Activated CD8-positive, alpha-beta T cell treated with anti-CD3 and anti-CD28 coated beads, Interleukin-2, amount 10 ng/mL, durations not matched to agents 7 days and 5 days (primary cell): ENCODE data around the gene ALPL. TPM values are rescaled to one million over a fixed set of nuclear protein-coding genes. Genes with fewer than 3 reads are reported as not detected.

Experiments
- ATAC-seq: fragments of 150-1000 bp; cut with Tn5 transposase; one replicate; pipeline ENCODE4 v1.10.0; 2021; ENCODE audit warnings: moderate library complexity
- CTCF ChIA-PET: fragments of 350-600 bp; sonication (Branson Sonifier 250); formaldehyde crosslinking; loops from one replicate; lab custom pipeline; 2021; ENCODE audit warnings: antibody characterized with exemption; lab: Charles Lee
- POLR2A ChIA-PET: fragments of 350-600 bp; sonication (Branson Sonifier 250); formaldehyde crosslinking; loops from one replicate; lab custom pipeline; 2021; ENCODE audit warnings: antibody characterized with exemption; lab: Charles Lee
- DNase-seq: peaks from one replicate; pipeline ENCODE4 v3.0.0-alpha.2; 2020
- H3K27ac Mint-ChIP-seq: one replicate; pipeline ENCODE4 v1.8.0; 2021; ENCODE audit warnings: mild to moderate bottlenecking, mixed read lengths
- H3K27me3 Mint-ChIP-seq: one replicate; pipeline ENCODE4 v1.8.0; 2021; ENCODE audit warnings: low read depth, mixed read lengths
- H3K36me3 Mint-ChIP-seq: one replicate; pipeline ENCODE4 v1.8.0; 2021; ENCODE audit warnings: low read depth, mixed read lengths
- H3K4me1 Mint-ChIP-seq: one replicate; pipeline ENCODE4 v1.8.0; 2021; ENCODE audit warnings: low read depth, mixed read lengths
- H3K4me3 Mint-ChIP-seq: one replicate; pipeline ENCODE4 v1.8.0; 2021; ENCODE audit warnings: mild to moderate bottlenecking, mixed read lengths
- H3K9me3 Mint-ChIP-seq: one replicate; pipeline ENCODE4 v1.8.0; 2022; ENCODE audit warnings: mixed read lengths; ENCODE audit not compliant: insufficient read depth
- total RNA-seq, 2 experiments: library from RNA; stranded (reverse); gene quantifications; one replicate each; pipeline ENCODE4 v1.2.3, GENCODE V29; 2021

Gene ALPL
- total RNA-seq, 2 experiments from 2014 or later: not detected

DNA sequence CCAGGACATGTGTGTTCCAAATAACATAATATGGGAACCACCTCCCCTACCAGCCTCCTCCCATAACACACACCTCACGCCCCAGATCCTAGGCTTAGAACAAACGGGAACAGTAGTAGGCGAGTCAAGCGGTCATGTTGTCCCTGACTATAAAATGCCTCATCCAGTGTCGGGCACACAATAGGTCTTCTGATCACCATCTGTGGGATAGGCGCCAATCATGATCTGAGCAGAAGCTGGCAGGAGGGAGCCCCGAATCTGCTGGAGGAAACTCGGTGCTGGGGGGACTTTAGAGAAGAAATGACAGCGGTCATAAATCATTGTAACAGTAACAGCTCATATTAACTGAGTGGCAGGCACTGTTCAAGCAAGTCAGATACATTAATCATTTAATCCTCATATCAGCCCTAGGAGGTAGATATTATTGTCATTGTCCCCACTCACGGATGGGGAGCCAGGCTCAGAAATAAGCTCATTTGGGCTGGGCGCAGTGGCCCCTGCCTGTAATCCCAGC, 13.4 kb downstream of the ALPL start:
- Mint-ChIP-seq H3K36me3 (no peaks in the 10 kb centered on the region), H3K9me3 (no peaks in the 10 kb centered on the region), H3K27me3 (peaks cover 2% of the 10 kb centered on the region), H3K4me3 (no peak overlapping the region), H3K4me1 (peaks cover 3% of the 10 kb centered on the region), H3K27ac (no peak overlapping the region)
- CTCF ChIA-PET: interaction anchor here (0.7 to 1.1 kb wide), 2 partner anchors 13 kb away, joined by 3 read pairs; partner anchors contain the start of gene ALPL
- POLR2A ChIA-PET: no interaction called here
- no peak for ATAC-seq
- DNase-seq: no peak

DNA sequence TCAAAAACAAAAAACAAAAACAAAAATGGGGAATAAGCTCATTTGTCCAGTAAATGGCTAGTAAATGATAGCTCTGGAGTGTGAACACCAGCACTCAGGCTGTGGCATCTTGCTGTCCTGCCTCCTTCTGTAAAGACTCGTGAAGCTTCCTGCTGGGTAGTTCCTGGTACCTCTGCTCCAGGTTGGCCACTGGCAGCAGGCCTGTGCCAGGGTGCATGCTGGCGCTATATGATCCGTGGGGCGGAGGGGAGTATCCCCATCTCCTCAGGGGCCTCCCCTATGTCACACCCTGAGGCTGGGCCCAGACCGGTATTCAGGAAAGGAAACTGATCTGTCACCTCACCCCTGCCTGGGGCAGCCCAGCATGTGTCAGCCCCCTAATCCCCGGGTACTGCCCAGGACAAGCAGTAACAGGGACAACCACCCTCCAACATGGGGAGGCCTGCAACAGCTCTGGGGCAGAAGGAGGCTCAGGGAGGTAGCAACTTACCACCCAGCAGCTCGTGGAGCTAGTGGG, 14.1 kb downstream of the ALPL start:
- ChIA-PET CTCF (interaction anchor here (0.7 to 1.1 kb wide), 2 partner anchors 12 to 14 kb away, joined by 3 read pairs; partner anchors contain the start of gene ALPL), POLR2A (interaction anchor here (0.7 kb wide), 1 partner anchor 24 kb away, joined by 3 read pairs; no protein-coding TSS in a partner anchor)
- H3K4me1 Mint-ChIP-seq: peaks cover 3% of the 10 kb centered on the region
- no peaks in the 10 kb centered on the region for H3K9me3 Mint-ChIP-seq
- peaks cover 2% of the 10 kb centered on the region for H3K27me3 Mint-ChIP-seq
- no peak for DNase-seq
- H3K4me3 Mint-ChIP-seq: no peak overlapping the region
- H3K36me3 Mint-ChIP-seq: no peaks in the 10 kb centered on the region
- no peak overlapping the region for H3K27ac Mint-ChIP-seq
- ATAC-seq: no peak

DNA sequence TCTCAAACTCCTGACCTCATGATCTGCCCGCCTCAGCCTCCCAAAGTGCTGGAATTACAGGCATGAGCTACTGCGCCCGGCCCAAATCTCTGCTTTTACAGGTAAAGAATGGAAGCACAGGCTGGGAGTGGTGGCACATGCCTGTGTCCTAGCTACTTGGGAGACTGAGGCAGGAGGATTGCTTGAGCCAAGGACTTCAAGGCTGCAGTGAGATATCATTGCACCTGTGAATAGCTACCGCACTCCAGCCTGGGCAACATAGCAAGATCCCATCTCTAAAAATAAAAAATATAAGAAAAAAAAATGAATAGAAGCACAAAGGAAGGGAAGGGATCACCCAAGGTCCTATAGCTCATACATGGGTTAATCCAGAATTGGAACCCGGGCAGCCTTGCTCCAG, 15.0 kb downstream of the ALPL start:
- Mint-ChIP-seq H3K27ac (no peak overlapping the region), H3K4me3 (no peak overlapping the region), H3K4me1 (peaks cover 3% of the 10 kb centered on the region), H3K27me3 (peaks cover 2% of the 10 kb centered on the region), H3K9me3 (no peaks in the 10 kb centered on the region), H3K36me3 (no peaks in the 10 kb centered on the region)
- POLR2A ChIA-PET: no interaction called here
- DNase-seq: no peak
- CTCF ChIA-PET: no interaction called here
- no peak for ATAC-seq

DNA sequence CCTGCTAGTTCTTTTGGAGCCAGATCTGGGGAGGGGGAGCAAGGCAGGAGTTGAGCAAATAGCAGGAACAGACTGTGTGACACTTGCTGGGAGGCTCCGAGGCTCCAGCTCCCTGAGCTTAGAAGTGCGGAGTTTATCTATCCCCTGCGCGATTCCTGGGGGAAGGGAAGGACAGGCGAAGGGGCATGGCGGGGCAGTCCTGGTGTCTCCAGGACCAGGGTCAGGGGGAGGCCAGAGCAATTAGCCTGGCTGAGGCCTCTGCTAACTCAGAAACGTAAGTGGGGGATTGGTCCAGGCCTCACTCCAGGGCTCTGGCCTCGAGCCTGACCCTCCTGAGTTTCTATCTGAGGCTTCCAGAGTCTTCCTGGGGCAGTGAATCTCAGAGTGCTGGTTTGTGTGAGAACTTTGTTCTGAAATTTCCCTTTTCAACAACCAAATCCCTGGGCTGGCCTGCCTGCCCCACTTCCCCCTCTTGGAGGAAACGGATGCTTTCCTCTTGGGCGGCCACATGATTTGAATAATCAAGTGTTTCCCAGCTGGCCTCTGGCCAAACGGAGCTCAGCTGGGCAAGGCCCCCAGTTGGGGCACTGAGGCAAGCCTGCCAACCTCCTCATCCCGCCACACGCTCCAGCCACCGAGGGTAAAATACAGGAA, 15.6 kb downstream of the ALPL start:
- Mint-ChIP-seq H3K36me3 (no peaks in the 10 kb centered on the region), H3K27ac (no peak overlapping the region), H3K9me3 (no peaks in the 10 kb centered on the region), H3K4me1 (peaks cover 3% of the 10 kb centered on the region), H3K27me3 (peaks cover 2% of the 10 kb centered on the region), H3K4me3 (no peak overlapping the region)
- DNase-seq: no peak
- no peak for ATAC-seq
- ChIA-PET POLR2A (no interaction called here), CTCF (no interaction called here)

DNA sequence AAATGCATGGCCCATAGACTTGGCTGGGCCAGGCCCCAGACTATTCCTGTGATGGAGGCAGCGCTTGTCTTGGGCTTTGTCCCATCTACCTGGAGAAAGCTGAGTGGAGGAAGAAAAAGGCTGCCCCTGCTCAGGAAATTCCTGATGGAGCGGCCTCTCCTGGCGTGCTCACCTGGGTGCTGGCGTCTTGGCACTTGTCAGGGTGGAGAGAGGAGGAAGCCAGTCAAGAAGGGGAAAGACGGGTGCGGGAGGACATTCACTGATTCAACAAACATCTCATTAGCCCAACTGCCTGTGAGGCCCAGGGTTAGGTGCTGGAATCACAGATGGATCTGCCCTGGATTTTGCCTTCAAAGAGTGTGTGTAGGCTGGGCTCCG, 16.1 kb downstream of the ALPL start:
- Mint-ChIP-seq H3K27me3 (peaks cover 7% of the 10 kb centered on the region), H3K4me1 (peaks cover 3% of the 10 kb centered on the region), H3K27ac (no peak overlapping the region), H3K9me3 (no peaks in the 10 kb centered on the region), H3K36me3 (no peaks in the 10 kb centered on the region), H3K4me3 (no peak overlapping the region)
- no peak for ATAC-seq
- CTCF ChIA-PET: no interaction called here
- DNase-seq: no peak
- POLR2A ChIA-PET: interaction anchor here (1.1 kb wide), 1 partner anchor 153 kb away, joined by 3 read pairs; no protein-coding TSS in a partner anchor

DNA sequence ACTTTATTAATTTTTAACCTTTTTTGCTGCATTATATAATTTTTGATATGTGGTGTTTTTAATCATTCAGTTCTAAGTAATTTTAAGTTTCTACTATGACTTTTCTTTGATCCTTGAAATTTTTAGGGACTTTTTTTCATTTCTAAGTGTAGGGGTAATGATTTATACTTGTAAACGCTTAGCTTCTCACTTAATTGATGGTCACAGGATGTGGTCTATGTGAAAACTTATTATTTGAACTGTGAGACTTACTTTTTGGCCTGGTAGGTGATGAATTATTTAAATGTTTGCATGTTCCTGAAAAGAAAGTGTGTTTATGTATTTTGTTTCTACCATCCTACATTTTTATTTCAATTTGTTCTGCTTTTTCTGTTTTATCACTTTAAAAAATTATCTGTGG, 17.2 kb downstream of the ALPL start:
- peaks cover 3% of the 10 kb centered on the region for H3K4me1 Mint-ChIP-seq
- ChIA-PET POLR2A (interaction anchor here (1.1 kb wide), 1 partner anchor 154 kb away, joined by 3 read pairs; no protein-coding TSS in a partner anchor), CTCF (interaction anchor here (1.2 kb wide), 1 partner anchor 9 kb away, joined by 4 read pairs; no protein-coding TSS in a partner anchor)
- DNase-seq (no peak), ATAC-seq (no peak)
- no peak overlapping the region for H3K27ac Mint-ChIP-seq
- H3K27me3 Mint-ChIP-seq: peaks cover 11% of the 10 kb centered on the region
- no peaks in the 10 kb centered on the region for H3K36me3 Mint-ChIP-seq
- no peaks in the 10 kb centered on the region for H3K9me3 Mint-ChIP-seq
- no peak overlapping the region for H3K4me3 Mint-ChIP-seq

DNA sequence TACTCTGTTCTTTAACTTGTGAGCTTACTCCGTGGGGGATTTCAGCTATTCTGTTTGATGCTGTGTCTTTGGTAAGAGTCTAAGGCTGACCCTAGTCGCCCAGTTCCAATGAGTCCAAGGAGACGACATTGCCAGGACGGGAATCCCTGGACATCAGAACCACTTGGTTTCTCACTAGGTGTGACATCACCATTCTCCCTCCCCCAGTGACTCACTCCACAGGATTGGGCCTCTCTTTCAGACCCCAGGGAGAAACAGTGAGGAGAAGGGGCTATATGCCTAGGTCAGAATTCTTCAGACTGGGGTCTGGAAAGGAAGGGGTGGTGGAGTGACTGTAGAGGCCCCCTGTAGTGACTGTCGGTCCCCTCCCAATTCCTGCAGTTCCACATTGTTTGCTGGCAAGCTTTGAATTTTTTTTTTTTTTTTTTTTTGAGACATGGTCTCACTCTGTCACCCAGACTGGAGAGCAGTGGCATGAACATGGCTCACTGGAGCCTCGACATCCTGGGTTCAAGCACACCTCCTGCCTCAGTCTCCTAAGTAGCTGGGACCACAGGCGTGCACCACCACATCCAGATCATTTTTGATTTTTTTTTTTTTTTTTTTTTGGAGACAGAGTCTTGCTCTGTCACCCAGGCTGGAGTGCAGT, 21.3 kb downstream of the ALPL start:
- ChIA-PET CTCF (no interaction called here), POLR2A (no interaction called here)
- ATAC-seq (no peak), DNase-seq (no peak)
- H3K9me3 Mint-ChIP-seq: no peaks in the 10 kb centered on the region
- no peak overlapping the region for H3K4me3 Mint-ChIP-seq
- no peaks in the 10 kb centered on the region for H3K36me3 Mint-ChIP-seq
- H3K27me3 Mint-ChIP-seq: peaks cover 17% of the 10 kb centered on the region
- H3K4me1 Mint-ChIP-seq: peaks cover 3% of the 10 kb centered on the region
- no peak overlapping the region for H3K27ac Mint-ChIP-seq

DNA sequence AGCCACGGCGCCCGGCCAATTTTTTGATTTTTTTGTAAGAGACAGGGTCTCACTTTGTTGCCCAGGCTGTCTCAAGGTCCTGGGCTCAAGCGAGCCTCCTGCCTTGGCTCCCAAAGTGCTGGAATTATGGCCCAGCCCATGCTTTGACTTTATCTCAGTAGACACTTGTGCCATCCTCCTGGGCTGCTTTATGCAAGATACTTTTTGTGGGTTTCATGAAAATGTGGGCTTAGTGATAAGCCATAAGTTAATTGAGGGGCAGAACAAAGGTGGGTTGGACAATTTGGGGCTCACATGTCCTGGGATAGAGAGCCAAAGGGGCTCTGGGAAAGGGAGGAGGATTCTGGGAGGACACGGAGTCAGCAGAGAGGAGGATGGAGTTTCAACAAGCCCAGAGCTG, 22.0 kb downstream of the ALPL start:
- Mint-ChIP-seq H3K36me3 (no peaks in the 10 kb centered on the region), H3K4me1 (peaks cover 3% of the 10 kb centered on the region), H3K9me3 (no peaks in the 10 kb centered on the region), H3K27me3 (peaks cover 17% of the 10 kb centered on the region), H3K4me3 (no peak overlapping the region), H3K27ac (no peak overlapping the region)
- ChIA-PET CTCF (no interaction called here), POLR2A (no interaction called here)
- DNase-seq (no peak), ATAC-seq (no peak)

DNA sequence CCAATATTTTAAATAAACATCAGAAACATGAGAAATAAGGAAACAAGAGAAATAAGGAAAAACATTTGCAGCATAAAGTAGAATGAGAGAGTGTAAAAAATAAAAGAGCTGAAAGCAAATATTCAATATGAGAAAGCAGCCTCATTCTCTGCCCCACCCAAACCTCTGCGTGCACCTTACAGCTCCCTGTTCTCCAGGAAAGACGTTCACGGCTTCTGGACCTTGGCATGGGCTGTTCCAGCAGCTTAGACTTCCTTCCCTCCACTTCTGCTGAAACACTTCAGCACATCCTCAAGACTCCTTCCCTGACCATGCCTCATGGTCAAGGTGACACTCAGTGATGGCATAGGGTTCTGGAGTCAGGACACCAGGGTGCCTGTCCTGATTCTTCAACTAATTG, 23.3 kb downstream of the ALPL start:
- Mint-ChIP-seq H3K4me1 (no peaks in the 10 kb centered on the region), H3K4me3 (no peak overlapping the region), H3K9me3 (no peaks in the 10 kb centered on the region), H3K27me3 (peaks cover 17% of the 10 kb centered on the region), H3K27ac (no peak overlapping the region), H3K36me3 (no peaks in the 10 kb centered on the region)
- CTCF ChIA-PET: interaction anchor here (1.1 kb wide), 1 partner anchor 162 kb away, joined by 3 read pairs; no protein-coding TSS in a partner anchor
- POLR2A ChIA-PET: no interaction called here
- ATAC-seq: no peak
- DNase-seq: no peak

DNA sequence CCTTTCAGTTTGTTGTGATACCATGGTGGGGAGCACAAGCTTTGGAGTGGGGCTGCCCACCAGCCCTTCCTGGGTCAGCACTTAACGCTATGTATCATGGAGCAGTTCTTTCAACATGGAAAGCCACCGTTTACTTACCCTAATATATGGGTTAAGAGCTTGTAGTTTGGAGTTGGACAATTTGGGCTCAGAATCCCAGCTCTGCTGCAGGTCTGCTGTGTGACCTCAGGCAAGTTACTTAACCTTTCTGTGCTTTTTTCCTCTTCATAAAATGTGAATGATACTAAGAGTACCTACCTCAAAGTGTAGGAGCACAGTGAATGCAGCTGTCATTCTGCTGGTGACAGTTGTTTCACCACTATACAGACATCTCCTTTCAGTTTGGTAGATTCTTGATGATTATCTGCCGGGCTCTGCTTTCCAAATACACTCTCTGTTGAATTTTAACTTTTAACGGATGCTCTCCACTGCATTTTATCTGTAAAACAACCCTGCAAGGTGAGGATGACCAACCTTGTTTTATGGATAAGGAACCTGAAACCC, 23.8 kb downstream of the ALPL start:
- H3K36me3 Mint-ChIP-seq: no peaks in the 10 kb centered on the region
- DNase-seq (no peak), ATAC-seq (no peak)
- H3K27me3 Mint-ChIP-seq: peaks cover 22% of the 10 kb centered on the region
- POLR2A ChIA-PET: no interaction called here
- H3K27ac Mint-ChIP-seq: no peak overlapping the region
- CTCF ChIA-PET: interaction anchor here (1.1 kb wide), 1 partner anchor 163 kb away, joined by 3 read pairs; no protein-coding TSS in a partner anchor
- no peaks in the 10 kb centered on the region for H3K9me3 Mint-ChIP-seq
- no peak overlapping the region for H3K4me3 Mint-ChIP-seq
- H3K4me1 Mint-ChIP-seq: no peaks in the 10 kb centered on the region

DNA sequence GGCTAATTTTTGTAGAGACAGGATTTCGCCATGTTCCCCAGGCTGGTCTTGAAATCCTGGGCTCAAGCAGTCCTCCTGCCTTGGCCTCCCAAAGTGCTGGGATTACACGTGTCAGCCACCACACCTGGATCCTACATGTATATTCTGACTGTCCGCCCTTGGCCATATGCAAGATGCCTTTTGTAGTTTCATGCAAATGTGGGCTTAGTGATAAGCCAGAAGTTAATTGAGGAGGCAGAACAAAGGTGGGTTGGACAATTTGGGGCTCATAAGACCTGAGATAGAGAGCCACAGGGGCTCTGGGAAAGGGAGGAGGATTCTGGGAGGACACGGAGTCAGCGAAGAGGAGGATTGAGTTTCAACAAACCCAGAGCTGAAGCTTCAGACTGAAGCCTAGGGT, 24.9 kb downstream of the ALPL start:
- POLR2A ChIA-PET: no interaction called here
- H3K27ac Mint-ChIP-seq: no peak overlapping the region
- H3K27me3 Mint-ChIP-seq: peaks cover 32% of the 10 kb centered on the region
- H3K4me3 Mint-ChIP-seq: no peak overlapping the region
- H3K36me3 Mint-ChIP-seq: no peaks in the 10 kb centered on the region
- no peaks in the 10 kb centered on the region for H3K9me3 Mint-ChIP-seq
- DNase-seq (no peak), ATAC-seq (no peak)
- CTCF ChIA-PET: no interaction called here
- no peaks in the 10 kb centered on the region for H3K4me1 Mint-ChIP-seq
